ENCODE data around the gene MTFP1.
"Not testable (repeated sequence)": the region's sequence is repeated elsewhere in the genome, so short reads cannot be mapped to it uniquely, and the experiment has no call there.

MTFP1 gene

DNA sequence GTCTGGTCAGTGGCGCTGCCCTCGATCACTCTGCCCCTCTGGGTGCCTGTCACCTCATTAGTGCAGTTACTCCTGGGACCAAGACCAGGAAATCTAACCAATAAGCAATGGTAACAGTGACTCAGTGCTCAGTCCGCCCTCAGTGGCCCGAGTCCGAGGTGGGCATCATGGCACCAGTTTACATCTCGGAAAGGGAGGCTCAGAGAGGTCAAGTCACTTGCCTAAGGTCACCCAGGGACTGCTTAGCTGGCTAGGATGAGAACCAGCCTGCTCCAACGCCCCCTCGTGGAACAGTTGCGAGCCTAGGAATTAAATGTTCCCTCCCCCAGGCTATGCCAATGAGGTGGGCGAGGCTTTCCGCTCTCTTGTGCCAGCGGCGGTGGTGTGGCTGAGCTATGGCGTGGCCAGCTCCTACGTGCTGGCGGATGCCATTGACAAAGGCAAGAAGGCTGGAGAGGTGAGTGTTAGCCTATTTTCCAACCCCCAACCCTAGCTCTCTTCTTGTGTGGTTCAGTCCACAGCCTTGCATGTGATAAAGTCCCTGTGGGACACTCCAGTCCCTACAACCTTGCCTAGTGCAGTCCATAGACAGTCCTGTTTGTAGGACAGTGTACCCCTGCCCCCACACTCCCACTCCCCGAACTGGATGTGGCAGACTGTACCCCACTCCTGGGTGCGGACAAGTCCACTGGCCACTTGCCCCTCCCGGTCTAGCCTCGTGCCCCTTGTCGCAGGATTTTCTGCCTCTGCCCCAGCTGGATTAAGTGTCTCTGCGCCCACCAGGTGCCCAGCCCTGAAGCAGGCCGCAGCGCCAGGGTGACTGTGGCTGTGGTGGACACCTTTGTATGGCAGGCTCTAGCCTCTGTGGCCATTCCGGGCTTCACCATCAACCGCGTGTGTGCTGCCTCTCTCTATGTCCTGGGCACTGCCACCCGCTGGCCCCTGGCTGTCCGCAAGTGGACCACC is 1.1 kb downstream of the MTFP1 start:
- peak; percentile 75 for DNase-seq (ENCODE audit: low spot score)

DNA sequence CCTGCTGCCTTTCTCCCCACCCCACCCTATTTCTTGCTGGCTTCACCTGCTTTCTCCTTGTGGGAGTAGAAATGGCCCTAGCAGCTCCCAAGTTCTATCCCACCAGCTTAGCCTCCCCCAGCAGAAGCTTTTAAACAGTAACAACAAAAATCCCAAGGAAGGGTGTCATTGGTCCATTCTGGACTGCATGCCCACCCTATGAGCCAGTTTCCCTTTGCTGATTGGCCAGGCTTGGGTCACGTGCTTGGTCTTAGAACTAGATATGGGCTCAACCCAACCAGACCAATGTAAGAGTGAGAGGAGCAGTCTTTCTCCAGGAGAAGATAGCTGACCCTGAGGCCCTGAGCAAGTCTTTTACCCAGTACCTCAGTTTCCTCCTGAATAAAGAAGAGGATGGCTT is 2.3 kb downstream of the MTFP1 start:
- DNase-seq (ENCODE audit: low spot score), result no peak

DNA sequence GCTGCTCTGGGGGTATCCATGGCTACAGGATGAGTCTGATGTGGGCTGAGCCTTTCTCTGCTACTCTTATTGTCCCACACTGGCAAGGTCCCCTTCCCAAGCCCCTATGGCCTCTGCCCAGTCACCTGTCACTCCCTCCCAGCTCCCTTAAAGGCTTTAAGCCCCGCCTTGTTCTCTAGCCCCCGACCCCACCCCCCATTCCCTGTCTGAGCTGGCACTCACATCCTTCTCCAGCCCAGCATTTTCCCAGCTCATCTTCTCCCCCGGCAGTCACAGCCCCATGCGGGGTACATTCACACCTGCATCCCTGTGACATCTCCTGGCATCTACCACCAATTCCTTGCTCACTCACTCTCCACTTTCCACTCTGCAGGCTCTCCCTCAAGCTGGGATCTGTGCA is 4.3 kb downstream of the MTFP1 start:
- DNase-seq (ENCODE audit: low spot score), result no peak

DNA sequence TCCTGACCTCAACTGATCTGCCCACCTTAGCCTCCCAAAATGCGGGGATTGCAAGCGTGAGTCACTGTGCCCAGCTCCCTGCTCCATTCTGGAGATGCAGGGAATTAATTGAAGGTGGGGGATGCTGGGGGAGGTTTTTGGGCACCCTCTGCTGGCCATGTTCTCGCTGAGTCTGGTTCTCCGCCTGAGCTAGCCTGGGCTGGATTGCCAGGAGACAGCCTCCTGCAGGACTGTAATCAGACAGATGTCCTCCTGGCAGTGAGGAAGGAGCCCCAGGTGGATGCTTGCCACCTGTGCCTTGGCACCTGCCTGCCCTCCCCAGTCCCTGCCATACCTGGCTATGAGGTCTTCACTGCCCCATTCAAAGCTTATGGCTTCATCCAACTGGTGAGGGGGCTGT is 5.4 kb downstream of the MTFP1 start:
- DNase-seq (ENCODE audit: low spot score), result no peak

DNA sequence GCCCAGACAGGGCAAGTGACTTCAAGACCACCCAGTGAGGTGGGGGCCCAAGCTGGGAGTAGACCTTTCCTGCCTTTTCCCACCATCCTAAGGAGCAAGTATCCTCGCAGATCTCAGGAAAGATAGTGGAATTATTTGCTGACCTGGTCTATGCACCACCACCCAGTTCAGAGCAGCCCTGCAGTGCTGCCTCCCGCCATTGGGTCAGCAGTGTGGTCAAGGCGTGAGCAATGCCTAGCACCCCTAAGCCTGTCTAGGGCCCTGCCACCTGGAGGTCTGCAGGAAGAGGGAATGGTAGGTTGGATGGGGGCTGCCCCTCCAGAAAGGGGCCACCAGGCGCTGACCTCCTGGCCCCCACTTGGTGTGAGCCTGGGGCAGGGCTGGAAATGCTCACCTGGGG is 6.5 kb downstream of the MTFP1 start:
- no peak for DNase-seq (ENCODE audit: low spot score)

DNA sequence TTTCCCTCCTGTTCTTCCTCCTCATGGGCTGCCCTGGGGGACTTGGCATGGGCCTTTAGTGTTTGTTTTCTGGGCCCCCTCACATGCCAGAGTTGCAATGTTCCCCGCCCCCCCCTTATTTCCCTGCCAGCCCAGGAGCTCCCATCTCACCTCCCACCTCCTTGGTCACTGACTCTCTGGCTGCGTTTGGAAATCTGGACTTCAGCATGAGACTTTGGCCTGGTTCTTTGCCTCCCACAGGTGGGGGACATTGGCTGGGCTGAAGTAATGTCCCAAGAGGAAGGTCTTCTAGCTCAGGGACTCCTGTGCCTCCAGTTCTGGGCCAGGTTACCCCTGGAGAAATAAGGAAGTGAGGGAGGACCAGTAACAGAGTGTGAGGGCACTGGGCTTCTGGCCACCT is 7.0 kb downstream of the MTFP1 start:
- DNase-seq (ENCODE audit: low spot score), result no peak

DNA sequence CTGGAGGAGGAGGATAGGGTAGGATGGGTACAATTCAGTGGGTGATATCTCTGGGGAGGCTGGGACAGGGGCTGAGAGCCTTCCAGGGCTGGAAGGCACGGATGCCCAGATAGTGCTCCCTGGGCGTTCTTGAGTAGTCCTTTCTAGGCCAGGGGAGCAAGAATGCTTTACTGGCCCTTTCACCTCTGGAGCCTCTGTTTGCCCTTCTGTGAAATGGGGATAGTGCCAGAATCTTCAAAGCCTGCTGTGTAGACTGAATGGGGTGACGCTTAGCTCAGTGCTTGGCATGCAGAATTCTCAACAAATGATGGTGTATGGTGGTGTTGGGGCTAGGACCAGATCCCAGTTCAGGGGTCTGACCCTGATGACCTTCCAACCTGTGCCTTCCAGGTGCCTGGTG is 7.7 kb downstream of the MTFP1 start:
- DNase-seq (ENCODE audit: low spot score), result no peak

DNA sequence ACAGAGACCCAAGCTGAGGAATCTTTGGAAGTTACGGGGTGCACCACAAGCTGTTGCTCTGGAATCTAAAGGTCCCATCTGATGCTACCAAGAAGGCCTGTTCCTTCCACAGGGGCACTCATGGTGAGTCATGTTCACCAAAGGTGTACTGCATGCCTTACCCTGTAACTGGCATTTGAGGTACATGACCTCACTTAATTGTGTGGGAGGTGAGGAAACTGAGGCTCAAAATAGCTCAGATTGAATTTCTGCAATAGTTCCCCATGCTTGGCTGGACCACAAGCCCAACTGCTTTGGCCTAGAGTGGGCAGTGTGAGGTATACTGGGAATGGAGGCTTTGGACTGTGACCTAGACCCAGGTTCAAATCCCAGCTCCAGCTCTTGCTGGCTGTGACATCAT is 8.2 kb downstream of the MTFP1 start:
- no peak for DNase-seq (ENCODE audit: low spot score)

DNA sequence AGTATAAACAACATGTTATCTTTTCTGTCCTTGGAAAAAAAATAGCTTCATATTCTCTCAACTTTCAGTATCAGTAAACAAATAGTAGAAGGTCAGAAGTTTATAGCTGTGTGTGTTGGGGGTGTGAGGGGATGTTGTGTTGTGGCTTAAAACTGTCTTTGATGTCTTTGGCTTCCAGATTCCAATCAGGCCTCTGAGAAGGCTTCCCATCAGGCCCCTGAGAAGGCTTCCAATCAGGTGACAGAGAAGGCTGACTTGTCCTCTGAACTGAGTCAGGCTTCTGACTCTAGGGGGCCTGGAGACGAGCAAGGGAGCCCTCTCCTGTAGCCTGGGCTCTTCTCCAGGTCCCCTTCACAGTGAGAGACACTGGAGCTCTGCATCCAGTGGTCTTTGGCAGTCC is 9.3 kb downstream of the MTFP1 start:
- no peak for DNase-seq (ENCODE audit: low spot score)

DNA sequence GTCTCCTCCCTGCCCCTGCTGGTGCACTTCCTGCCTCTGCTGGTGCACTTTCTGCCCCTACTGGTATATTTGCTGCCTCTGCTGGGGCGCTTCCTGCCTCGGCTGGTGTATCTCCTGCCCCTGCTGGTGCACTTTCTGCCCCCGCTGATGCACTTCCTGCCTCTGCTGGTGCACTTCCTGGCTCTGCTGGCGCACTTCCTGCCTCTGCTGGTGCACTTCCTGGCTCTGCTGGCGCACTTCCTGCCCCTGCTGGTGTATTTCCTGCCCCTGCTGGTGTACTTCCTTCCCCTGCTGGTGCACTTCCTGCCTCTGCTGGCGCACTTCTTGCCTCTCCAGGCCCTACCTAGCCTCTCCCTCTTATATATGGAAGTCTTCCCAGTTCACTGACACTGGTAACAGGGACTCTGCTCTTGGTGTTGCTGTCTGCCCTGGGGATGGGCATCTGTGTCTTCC is 10.1 kb downstream of the MTFP1 start:
- DNase-seq (ENCODE audit: low spot score), result no peak

DNA sequence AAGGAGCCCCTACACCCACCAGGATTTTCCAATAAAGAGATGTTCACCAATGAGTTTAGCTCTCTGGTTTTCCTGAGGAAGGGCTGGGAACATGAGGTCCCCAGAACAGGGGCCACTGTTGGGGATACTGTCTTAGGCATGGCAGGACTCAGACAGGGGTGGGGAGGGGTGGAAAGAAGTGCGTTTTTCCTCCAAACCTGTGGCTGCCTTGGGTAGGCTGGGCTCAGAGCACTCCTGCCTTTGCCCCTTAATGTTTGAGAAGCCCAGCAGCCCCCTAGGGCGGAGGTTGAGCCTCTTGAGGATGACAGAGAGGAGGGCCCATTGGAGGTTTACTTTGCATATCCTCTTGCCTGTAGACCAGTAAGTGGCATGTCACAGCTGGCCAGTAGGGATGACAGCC is 10.6 kb downstream of the MTFP1 start:
- no peak for DNase-seq (ENCODE audit: low spot score)

DNA sequence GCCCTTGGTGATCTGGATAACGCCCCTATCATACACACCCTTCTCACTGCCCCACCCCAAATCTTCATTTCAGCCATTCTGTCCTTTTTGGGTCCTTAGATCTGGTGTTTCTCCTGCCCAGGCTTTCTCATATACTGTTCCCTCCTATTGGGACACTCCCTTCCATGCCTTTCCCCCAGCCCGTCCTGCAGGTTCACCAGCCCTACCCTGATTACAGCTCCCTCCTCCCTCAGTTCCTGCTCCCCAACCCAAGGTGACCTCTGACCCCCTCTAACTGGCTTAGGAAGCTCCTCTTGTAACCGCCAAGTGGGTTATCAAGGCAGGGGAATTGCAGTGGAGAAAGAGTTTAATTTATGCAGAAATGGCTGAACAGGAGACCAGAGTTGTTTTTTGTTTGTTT is 13.0 kb downstream of the MTFP1 start:
- DNase-seq (ENCODE audit: low spot score), result no peak

DNA sequence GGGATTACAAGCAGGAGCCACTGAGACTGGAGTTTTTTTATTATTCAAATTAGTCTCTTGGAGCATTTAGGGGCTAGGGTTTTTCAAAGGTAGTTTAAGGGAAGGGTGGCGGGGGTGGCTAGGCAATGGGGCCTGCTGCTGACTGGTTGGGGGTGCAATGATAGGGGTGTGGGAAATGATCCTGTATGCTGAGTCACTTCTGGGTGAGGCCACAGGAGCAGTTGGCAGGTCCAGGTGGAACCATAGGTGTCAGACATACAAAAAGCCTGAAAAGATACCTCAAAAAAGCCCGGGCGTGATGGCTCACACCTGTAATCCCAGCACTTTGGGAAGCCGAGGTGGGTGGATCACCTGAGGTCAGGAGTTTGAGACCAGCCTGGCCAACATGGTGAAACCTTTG is 13.7 kb downstream of the MTFP1 start:
- no peak for DNase-seq (ENCODE audit: low spot score)

DNA sequence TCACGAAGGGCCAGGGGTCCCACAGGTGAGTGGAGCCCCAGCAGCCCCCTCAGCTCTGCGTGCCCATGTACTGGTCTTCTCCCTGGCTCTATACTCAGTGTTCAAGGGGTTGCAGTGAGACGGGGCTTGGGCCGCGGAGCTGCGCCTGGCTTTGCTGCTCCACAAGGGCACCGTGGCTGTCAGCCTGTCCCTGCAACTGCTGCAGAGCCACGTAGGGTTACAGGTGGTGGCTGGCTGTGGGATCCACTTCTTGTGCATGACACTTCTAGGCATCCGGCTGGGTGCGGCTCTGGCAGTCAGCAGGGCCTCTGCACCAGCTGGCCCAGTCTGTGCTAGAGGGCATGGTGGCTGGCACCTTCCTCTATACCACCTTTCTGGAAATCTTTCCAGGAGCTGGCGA is 14.3 kb downstream of the MTFP1 start:
- no peak for DNase-seq (ENCODE audit: low spot score)

DNA sequence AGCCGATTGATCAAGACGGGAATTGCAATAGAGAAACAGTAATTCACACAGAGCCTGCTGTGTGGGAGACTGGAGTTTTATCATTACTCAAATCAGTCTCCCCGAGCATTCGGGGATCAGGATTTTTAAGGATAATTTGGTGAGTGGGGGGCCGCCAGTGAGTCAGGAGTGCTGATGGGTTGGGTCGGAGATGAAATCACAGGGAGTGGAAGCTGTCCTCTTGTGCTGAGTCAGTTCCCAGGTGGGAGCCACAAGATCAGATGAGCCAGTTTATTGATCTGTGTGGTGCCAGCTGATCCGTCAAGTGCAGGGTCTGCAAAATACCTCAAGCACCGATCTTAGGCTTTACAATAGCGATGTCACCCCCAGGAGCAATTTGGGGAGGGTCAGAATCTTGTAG is 15.5 kb downstream of the MTFP1 start:
- DNase-seq (ENCODE audit: low spot score), result no peak

DNA sequence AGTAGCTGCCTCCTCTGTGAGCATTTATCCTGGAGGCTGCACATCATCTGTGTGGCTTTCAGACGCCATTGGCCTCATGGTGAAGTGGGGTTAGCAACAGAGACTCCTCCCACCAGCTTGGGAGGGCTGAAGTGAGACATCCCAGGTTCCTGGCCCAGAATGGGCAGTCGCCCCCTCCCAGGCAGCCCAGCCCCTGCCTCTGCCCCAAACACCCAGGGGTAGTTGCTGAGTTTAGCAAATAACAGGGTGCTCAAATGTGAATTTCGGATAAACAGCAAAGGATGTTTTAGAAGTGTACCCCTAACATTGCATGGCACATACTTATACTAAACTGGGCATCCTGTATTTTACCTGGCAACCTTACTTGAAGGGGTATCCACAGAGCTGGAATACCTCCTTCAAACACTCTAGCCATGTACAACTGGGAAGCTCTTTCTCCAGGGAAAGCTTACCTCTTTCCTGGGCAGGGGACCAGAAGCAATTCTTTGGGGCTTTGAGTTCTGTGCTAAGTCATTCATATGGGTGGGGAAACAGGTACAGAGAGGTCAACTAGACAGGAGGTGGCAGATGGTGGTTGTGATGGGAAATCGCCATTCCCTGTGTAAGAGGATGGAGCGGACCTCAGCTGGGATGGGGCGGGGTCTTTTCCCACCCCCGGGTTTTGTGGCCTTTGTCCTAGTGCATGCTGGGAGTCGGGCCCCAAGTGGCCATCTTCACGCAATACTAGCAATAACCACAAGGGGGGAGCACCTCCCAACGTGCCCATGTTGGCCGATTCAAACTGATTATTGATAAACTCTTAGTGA is 19.3 kb downstream of the MTFP1 start:
- DNase-seq (ENCODE audit: low spot score), result no peak

DNA sequence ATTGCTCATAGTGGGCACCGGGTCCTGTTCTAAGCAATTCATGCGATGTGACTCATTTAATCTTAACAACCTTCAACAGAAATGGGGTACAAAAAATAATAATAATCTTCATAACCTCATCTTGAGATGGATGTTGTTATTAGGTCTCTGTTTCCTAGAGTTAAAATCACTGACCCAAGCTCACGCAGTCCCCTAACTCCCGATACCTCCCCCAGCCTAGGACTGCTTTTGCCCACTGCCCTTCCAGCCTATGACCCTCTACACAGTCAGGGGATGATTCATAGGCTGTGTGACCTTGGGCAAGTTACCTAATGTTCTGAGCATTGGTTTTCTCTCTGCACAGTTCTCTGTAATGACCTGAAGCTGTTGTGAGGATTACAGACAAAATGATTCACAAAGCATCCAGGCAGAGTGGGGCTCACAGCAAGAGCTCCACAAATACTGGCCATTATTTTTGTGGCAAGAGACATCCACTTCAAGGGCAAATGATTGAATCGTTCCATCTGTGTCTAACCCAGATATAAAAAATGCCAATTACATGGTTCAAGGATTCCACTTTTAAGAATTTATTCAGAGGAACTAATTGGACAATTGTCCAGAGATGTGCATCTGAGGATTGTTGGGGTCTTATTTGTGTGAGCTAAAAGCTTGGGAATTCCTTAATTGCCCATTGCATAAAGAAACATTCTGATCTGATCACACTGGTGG is 20.0 kb downstream of the MTFP1 start:
- DNase-seq (ENCODE audit: low spot score), result no peak

DNA sequence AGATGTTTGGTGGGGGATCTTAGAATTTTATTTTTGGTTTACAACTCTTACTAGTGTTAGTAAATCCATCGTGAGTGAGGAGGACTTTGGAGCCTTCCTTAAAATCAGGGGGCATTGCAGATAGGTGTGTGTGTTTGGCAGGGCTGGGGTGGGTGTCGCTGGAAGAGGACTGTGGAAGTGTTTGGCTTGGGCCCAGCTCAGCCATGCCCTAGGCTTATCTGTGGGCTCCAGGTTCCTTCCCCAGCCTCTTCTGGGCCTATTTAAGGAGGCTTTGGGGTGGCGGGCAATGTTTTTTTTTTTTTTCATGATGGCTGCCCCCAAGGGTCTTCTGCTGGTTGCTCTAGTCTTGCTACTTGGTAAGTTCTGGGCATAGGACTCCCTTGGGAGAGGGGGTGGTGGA is 22.1 kb downstream of the MTFP1 start:
- no peak for DNase-seq (ENCODE audit: low spot score)

DNA sequence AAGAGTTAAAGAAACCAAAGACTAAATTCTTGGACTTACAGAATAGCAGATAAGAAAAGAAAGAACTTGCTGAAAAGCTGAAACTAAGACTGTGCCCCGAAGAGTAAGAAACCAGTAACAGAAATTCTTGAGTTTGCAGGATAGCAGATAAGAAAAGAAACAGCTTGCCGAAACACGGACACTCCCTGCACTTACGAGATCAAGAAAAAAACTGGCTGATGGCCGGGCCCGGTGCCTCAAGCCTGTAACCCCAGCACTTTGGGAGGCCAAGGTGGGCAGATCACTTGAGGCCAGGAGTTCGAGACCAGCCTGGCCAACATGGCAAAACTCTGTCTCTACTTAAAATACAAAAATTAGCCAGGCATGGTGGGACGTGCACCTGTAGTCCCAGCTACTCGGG is 25.9 kb downstream of the MTFP1 start:
- DNase-seq (ENCODE audit: low spot score), result not testable (repeated sequence)

DNA sequence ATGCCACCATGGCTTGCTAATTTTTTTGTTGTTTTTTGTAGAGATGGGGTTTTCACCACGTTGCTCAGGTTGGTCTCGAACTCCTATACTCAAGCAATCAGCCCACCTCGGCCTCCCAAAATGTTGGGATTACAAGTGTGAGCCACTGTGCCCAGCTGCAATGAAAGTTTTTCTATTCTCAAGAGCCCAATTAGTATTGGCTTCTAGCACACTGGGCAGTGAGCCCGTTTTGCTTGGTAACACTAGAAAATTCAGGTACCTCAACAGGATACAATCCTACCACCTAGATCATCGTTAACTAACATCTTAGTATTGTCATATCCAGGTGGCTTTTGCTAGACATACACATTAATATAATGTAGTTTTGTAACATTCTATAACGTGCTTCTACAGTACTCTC is 27.3 kb downstream of the MTFP1 start:
- DNase-seq (ENCODE audit: low spot score), result no peak

DNA sequence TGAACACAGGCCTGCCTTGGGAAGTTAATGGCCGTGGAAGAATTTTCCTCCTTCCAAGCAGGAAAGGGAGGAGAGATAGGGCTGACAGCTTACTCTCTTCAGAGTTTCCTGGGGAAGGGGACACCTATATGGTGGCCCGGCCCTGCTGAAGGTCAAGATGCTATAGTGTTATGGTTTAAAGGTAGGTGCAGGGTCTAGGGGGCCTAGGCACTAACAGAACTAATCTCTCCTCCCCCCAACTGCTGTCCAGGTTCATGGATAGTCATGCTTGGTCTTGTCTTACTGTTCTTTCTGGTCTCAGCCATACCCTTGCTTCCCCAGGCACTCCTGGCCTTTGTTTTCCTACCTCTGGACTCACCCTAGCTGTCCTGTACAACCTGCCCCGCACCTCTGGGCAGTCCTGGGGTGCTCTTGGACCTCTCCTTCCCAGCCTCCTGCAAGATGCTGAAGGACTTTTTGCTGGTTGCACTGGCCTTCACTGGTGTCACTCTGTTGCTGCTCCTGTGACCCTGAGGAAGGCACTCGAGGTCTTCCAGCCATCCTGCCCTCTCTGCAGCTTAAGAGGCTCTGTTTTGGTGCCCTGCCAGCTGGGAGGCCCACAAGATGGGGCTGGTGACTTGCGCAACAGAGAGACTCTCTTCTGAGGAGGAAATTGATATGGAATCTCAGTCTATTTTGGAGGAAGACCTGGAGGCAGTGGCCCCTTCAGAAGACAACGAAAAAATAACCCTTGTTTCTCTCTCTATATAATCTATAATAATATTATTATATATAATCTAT is 28.4 kb downstream of the MTFP1 start:
- no peak for DNase-seq (ENCODE audit: low spot score)

All from left forelimb (tissue), 1 donor.